ENCODE results near the gene BTBD2. TPM values are rescaled to one million over a fixed set of nuclear protein-coding genes. Genes with fewer than 3 reads are reported as not detected.

BTBD2 gene
- total and polyA plus RNA-seq, 2 of the 8 experiments (the other 6 are each of a cell fraction or from before 2014, with no cell fraction given): 91.7 to 92.3 TPM

DNA sequence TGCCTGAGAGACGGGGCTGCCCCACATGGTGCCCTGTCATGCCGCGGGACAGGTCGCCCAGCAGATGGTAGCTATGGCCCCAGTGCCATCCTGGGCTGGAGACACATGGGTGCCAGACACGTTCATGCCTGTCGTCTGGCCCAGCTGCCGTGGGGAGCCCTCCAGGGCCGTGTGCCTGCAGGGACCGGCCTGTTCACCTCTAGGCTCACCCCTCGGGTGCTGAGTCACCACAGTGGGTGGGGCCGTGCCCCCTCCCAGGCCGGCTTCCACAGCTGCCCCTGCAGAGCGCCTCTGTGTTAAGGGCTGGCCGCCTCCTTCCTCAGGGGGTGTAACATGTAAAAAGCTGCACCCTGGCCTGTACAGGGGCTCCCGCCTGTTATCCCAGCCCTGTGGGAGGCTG lies 38.4 kb downstream of the BTBD2 start:
- Histone ChIP-seq H3K9ac (replicated peaks in 1 of 4; ENCODE audit: extremely low read depth in 1 of 4, low read depth in 3 of 4, low read length in 3 of 4) (no peak overlapping the region), H3K18ac (ENCODE audit: extremely low read depth, low read length) (no peak overlapping the region), H2BK12ac (ENCODE audit: low read depth, low read length) (no peak overlapping the region), H3K79me1 (ENCODE audit: low read depth, low read length) (peaks cover 6% of the 10 kb centered on the region), H2BK120ac (replicated peaks; ENCODE audit: low read depth, low read length) (no peak overlapping the region), H3K9me3 (ENCODE audit: insufficient read depth in 2 of 2, low read depth in 1 of 2, low read length in 1 of 2) (no peaks in the 10 kb centered on the region), H3K4me1 (replicated peaks in 1 of 4; ENCODE audit: control insufficient read depth in 3 of 4, insufficient read depth in 4 of 4, low read length in 3 of 4) (no peaks in the 10 kb centered on the region), H2AK5ac (ENCODE audit: low read depth, low read length) (no peak overlapping the region), H3K27ac (ENCODE audit: low read depth, low read length) (no peak overlapping the region), H2BK20ac (ENCODE audit: low read length) (no peak overlapping the region), H3K79me2 (ENCODE audit: control insufficient read depth in 1 of 2, insufficient read depth in 2 of 2, low read length in 2 of 2) (peaks cover 0 to 28% of the 10 kb centered on the region in 2 experiments; a peak in 2 of 4 replicates), H3K36me3 (ENCODE audit: control insufficient read depth in 2 of 4, insufficient read depth in 4 of 4, low read length in 3 of 4) (peaks cover 3 to 41% (median 5%) of the 10 kb centered on the region in 4 experiments; a peak in 7 of 8 replicates), H3K4ac (replicated peaks; ENCODE audit: insufficient read length, low read depth, low read length) (no peak overlapping the region), H3K4me2 (ENCODE audit: insufficient read depth in 1 of 2, low read depth in 2 of 2, low read length in 2 of 2) (no peak overlapping the region), H2AFZ (ENCODE audit: low read length) (no peak overlapping the region), H3K27me3 (replicated peaks in 1 of 4; ENCODE audit: control insufficient read depth in 3 of 4, extremely low read depth in 1 of 4, insufficient read depth in 3 of 4, low read length in 3 of 4) (no peaks in the 10 kb centered on the region), H3K56ac (replicated peaks; ENCODE audit: insufficient read length, low read depth, low read length) (no peak overlapping the region), H3K4me3 (ENCODE audit: extremely low read depth in 1 of 4, insufficient read depth in 2 of 4, low read depth in 3 of 4, low read length in 4 of 4) (no peak overlapping the region), H4K8ac (ENCODE audit: extremely low read depth, insufficient read depth, low read length) (peak overlapping the region; percentile 85; the same call in 1 of the 2 replicates), H3K14ac (ENCODE audit: insufficient read length) (no peak overlapping the region), H2BK15ac (ENCODE audit: low read length) (no peak overlapping the region), H4K5ac (ENCODE audit: insufficient read length, low read depth, low read length) (no peak overlapping the region), H2BK5ac (ENCODE audit: low read depth, low read length) (no peak overlapping the region), H4K20me1 (replicated peaks in 1 of 2; ENCODE audit: control insufficient read depth in 1 of 2, insufficient read depth in 2 of 2, low read length in 2 of 2) (peaks cover 19 to 22% of the 10 kb centered on the region in 2 experiments), H3K23ac (ENCODE audit: insufficient read length) (no peak overlapping the region), H3K23me2 (ENCODE audit: low read depth, low read length) (no peaks in the 10 kb centered on the region), H4K91ac (replicated peaks; ENCODE audit: insufficient read length, low read length) (no peak overlapping the region)
- ChIA-PET POLR2A (ENCODE audit: partially characterized antibody) (interaction anchor here (0.6 to 0.9 kb wide), 2 partner anchors 12 to 13 kb away, joined by 3 to 4 read pairs; no protein-coding TSS in a partner anchor), CTCF (ENCODE audit: partially characterized antibody) (interaction anchor here (0.7 to 2.5 kb wide), 5 partner anchors 13 to 80 kb away, joined by 3 to 13 read pairs (median 5); no protein-coding TSS in a partner anchor)
- no peak for DNase-seq (ENCODE audit: low read depth in 1 of 2, low spot score in 2 of 2)
- WGBS, 2 experiments (ENCODE audit: extremely low coverage in 1 of 2, insufficient coverage in 1 of 2, insufficient read length in 1 of 2, insufficient replicate concordance in 2 of 2, low coverage in 1 of 2, low lambda C conversion rate in 2 of 2, missing lambda C conversion rate in 1 of 2): 89% methylated on average over 13 of the region's 15 CpGs; no CpG with 5 or more reads in 1 of the 2 experiments
- no peak for FAIRE-seq
- TF ChIP-seq FOSL1 (IDR thresholded peaks at IDR 0.05; ENCODE audit: insufficient read depth, low read depth, low read length): no peak
- TF ChIP-seq RBBP5 (IDR thresholded peaks at IDR 0.05; ENCODE audit: borderline replicate concordance, low read depth, low read length): no peak
- TF ChIP-seq, protein P1, sequence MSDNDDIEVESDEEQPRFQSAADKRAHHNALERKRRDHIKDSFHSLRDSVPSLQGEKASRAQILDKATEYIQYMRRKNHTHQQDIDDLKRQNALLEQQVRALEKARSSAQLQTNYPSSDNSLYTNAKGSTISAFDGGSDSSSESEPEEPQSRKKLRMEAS (IDR thresholded peaks at IDR 0.05): no peak
- TF ChIP-seq HDAC6 (IDR thresholded peaks at IDR 0.05; ENCODE audit: low read depth, low read length): no peak
- no peak for TF ChIP-seq ASH2L (IDR thresholded peaks at IDR 0.05; ENCODE audit: low read length)
- no peak for TF ChIP-seq ZNF274 (IDR thresholded peaks at IDR 0.05; ENCODE audit: borderline replicate concordance, extremely low read depth, low read length)
- TF ChIP-seq SIN3A (conservative IDR thresholded peaks at IDR 0.05 in 1 of 2, IDR thresholded peaks at IDR 0.05 in 1 of 2; ENCODE audit: low read depth in 1 of 2, low read length in 2 of 2): no peak
- TF ChIP-seq RAD21 (IDR thresholded peaks at IDR 0.05 in 1 of 2, conservative IDR thresholded peaks at IDR 0.05 in 1 of 2; ENCODE audit: low read depth in 2 of 2, low read length in 2 of 2): no peak
- no peak for TF ChIP-seq CHD1 (IDR thresholded peaks at IDR 0.05; ENCODE audit: low read depth, low read length)
- TF ChIP-seq TAF1 (IDR thresholded peaks at IDR 0.05; ENCODE audit: low read depth, low read length): no peak
- no peak for TF ChIP-seq BRCA1 (IDR thresholded peaks at IDR 0.05; ENCODE audit: low read depth, low read length)
- no peak for TF ChIP-seq CBX5 (IDR thresholded peaks at IDR 0.05; ENCODE audit: low read depth, low read length)
